SU-DHL-6 (cell line): ENCODE measurements around the gene CACNA2D4.

Experiments
- H2AFZ ChIP-seq: fragments of 200-600 bp; sonication (generic); 2 replicates; pipeline ENCODE4 v1.6.1; 2014; ENCODE audit warnings: low read depth, mild to moderate bottlenecking, moderate library complexity, mixed read lengths, antibody characterized with exemption, low read length; ENCODE audit not compliant: severe bottlenecking
- H3F3A ChIP-seq: fragments of 200-600 bp; shearing (Covaris generic); 2 replicates; pipeline ENCODE4 v1.6.0; 2016; ENCODE audit warnings: antibody characterized with exemption, mild to moderate bottlenecking; ENCODE audit not compliant: insufficient read depth
- H3K27ac ChIP-seq: fragments of 200-600 bp; sonication (generic); 2 replicates; pipeline ENCODE4 v1.5.1; 2016; ENCODE audit warnings: low read depth, mild to moderate bottlenecking, low read length, moderate library complexity, mixed read lengths
- H3K27me3 ChIP-seq: fragments of 200-600 bp; sonication (generic), shearing (Covaris generic); 2 replicates; pipeline ENCODE4 v1.6.0; 2014; ENCODE audit warnings: mild to moderate bottlenecking, low read length
- H3K36me3 ChIP-seq: fragments of 200-600 bp; sonication (generic); 2 replicates; pipeline ENCODE4 v1.6.1; 2014; ENCODE audit warnings: mild to moderate bottlenecking, low read length, mixed read lengths
- H3K4me2 ChIP-seq: fragments of 300-600, 200-600 bp; shearing (Covaris generic), sonication (generic); 2 replicates; pipeline ENCODE4 v1.6.0; 2014; ENCODE audit warnings: low read length, low read depth, mild to moderate bottlenecking; ENCODE audit not compliant: poor library complexity, severe bottlenecking
- H3K4me3 ChIP-seq: fragments of 200-600 bp; sonication (generic); 2 replicates; pipeline ENCODE4 v1.5.1; 2014; ENCODE audit warnings: antibody characterized with exemption, low read length, mild to moderate bottlenecking, mixed read lengths; ENCODE audit not compliant: insufficient read depth, poor library complexity, severe bottlenecking
- H3K79me2 ChIP-seq: fragments of 200-600 bp; sonication (generic); 2 replicates; pipeline ENCODE4 v1.6.1; 2014; ENCODE audit warnings: mild to moderate bottlenecking, low read length, moderate library complexity; ENCODE audit not compliant: insufficient read depth
- H3K9ac ChIP-seq: fragments of 200-600 bp; sonication (generic); 2 replicates; pipeline ENCODE4 v1.7.0; 2014; ENCODE audit warnings: mild to moderate bottlenecking, low read length
- H3K9me2 ChIP-seq: fragments of 200-600 bp; sonication (generic); replicated peaks from 2 replicates; pipeline ENCODE4 v1.6.1; 2014; ENCODE audit warnings: low read length; ENCODE audit not compliant: insufficient read depth
- H3K9me3 ChIP-seq: fragments of 200-600 bp; sonication (generic); 2 replicates; pipeline ENCODE4 v1.6.1; 2014; ENCODE audit warnings: low read length, mixed read lengths; ENCODE audit not compliant: insufficient read depth
- H4K20me1 ChIP-seq: fragments of 200-600 bp; sonication (generic); 2 replicates; pipeline ENCODE4 v1.6.1; 2014; ENCODE audit warnings: low read depth, mild to moderate bottlenecking, antibody characterized with exemption, low read length, moderate library complexity, mixed read lengths
- CTCF ChIP-seq: fragments of 200-600 bp; sonication (generic); IDR thresholded peaks from one replicate; pipeline ENCODE4 v1.5.1; 2017; ENCODE audit warnings: antibody characterized with exemption, mild to moderate bottlenecking, low read length, moderate library complexity; ENCODE audit not compliant: insufficient read depth, poor library complexity, severe bottlenecking
- EZH2phosphoT487 ChIP-seq: fragments of 200-600 bp; sonication (generic), shearing (Covaris generic); conservative IDR thresholded peaks from 2 replicates; pipeline ENCODE4 v1.6.1; 2018; ENCODE audit warnings: mild to moderate bottlenecking, antibody characterized with exemption, low read length, moderate library complexity, mixed read lengths

Gene CACNA2D4

GRCh38 chr12:1880876-1881275 is 37.6 kb downstream of the CACNA2D4 start:
- H3K9me2 ChIP-seq, result no peaks in the 10 kb centered on the region
- H3K9me3 ChIP-seq, result no peaks in the 10 kb centered on the region
- no peak overlapping the region for H3K4me3 ChIP-seq
- no peak overlapping the region for H3K9ac ChIP-seq
- H3K79me2 ChIP-seq, result no peaks in the 10 kb centered on the region
- H2AFZ ChIP-seq, result no peak overlapping the region
- H3F3A ChIP-seq, result no peaks in the 10 kb centered on the region
- no peaks in the 10 kb centered on the region for H3K36me3 ChIP-seq
- no peak for TF ChIP-seq EZH2phosphoT487
- TF ChIP-seq CTCF, result no peak
- no peaks in the 10 kb centered on the region for H3K27me3 ChIP-seq
- H3K4me2 ChIP-seq, result no peak overlapping the region
- H3K27ac ChIP-seq, result no peak overlapping the region
- no peaks in the 10 kb centered on the region for H4K20me1 ChIP-seq

- no peaks in the 10 kb centered on the region for H3K27me3 ChIP-seq
- TF ChIP-seq CTCF (no peak), EZH2phosphoT487 (no peak)
Observed at GRCh38 chr12:1880153-1880845, 38.2 kb downstream of the CACNA2D4 start.

GRCh38 chr12:1879633-1880032 is 38.8 kb downstream of the CACNA2D4 start:
- TF ChIP-seq CTCF (no peak), EZH2phosphoT487 (no peak)
- Histone ChIP-seq H3F3A (no peaks in the 10 kb centered on the region), H3K9ac (no peak overlapping the region), H3K4me2 (no peak overlapping the region), H3K9me2 (no peaks in the 10 kb centered on the region), H3K27ac (no peak overlapping the region), H4K20me1 (no peaks in the 10 kb centered on the region), H3K9me3 (no peaks in the 10 kb centered on the region), H3K4me3 (no peak overlapping the region), H3K79me2 (no peaks in the 10 kb centered on the region), H2AFZ (no peak overlapping the region), H3K27me3 (no peaks in the 10 kb centered on the region), H3K36me3 (no peaks in the 10 kb centered on the region)

More at GRCh38 chr12:1880153-1880845, 38.2 kb downstream of the CACNA2D4 start:
- H3K9me2 ChIP-seq, result no peaks in the 10 kb centered on the region
- no peaks in the 10 kb centered on the region for H3K79me2 ChIP-seq
- no peaks in the 10 kb centered on the region for H3F3A ChIP-seq
- H3K36me3 ChIP-seq, result no peaks in the 10 kb centered on the region
- no peak overlapping the region for H3K4me2 ChIP-seq
- H3K9me3 ChIP-seq, result no peaks in the 10 kb centered on the region
- no peak overlapping the region for H3K9ac ChIP-seq
- no peak overlapping the region for H3K27ac ChIP-seq
- no peak overlapping the region for H3K4me3 ChIP-seq
- no peak overlapping the region for H2AFZ ChIP-seq
- H4K20me1 ChIP-seq, result no peaks in the 10 kb centered on the region
